ENCODE results near the gene LGI1.

DNA sequence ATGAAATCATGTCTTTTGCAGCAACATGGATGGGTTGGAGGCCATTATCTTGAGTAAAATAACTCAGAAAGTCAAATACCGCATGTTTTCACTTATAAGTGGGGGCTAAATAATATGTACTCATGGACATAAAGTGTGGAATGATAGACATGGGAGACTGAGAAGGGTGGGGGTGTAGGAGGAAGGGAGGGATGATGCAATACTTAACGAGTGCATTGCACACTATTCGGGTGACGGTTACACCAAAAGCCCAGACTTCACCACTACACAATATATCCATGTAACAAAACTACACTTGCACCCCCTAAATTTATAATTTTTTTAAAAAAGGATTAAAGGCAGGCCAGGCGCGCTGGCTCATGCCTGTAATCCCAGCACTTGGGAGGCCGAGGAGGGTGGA is 13.6 kb downstream of the LGI1 start:
- TF ChIP-seq, protein P1, sequence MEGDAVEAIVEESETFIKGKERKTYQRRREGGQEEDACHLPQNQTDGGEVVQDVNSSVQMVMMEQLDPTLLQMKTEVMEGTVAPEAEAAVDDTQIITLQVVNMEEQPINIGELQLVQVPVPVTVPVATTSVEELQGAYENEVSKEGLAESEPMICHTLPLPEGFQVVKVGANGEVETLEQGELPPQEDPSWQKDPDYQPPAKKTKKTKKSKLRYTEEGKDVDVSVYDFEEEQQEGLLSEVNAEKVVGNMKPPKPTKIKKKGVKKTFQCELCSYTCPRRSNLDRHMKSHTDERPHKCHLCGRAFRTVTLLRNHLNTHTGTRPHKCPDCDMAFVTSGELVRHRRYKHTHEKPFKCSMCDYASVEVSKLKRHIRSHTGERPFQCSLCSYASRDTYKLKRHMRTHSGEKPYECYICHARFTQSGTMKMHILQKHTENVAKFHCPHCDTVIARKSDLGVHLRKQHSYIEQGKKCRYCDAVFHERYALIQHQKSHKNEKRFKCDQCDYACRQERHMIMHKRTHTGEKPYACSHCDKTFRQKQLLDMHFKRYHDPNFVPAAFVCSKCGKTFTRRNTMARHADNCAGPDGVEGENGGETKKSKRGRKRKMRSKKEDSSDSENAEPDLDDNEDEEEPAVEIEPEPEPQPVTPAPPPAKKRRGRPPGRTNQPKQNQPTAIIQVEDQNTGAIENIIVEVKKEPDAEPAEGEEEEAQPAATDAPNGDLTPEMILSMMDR (conservative IDR thresholded peaks at IDR 0.05) = no peak
- TF ChIP-seq ZFX (IDR thresholded peaks at IDR 0.05) = no peak

Measured in C4-2B (cell line).